ENCODE measurements around the gene ST7.

- TF ChIP-seq MAX (IDR thresholded peaks at IDR 0.05; ENCODE audit: low read depth, low read length) (no peak), POLR2A (IDR thresholded peaks at IDR 0.05; ENCODE audit: extremely low read depth, insufficient read length) (no peak), CTCF (IDR thresholded peaks at IDR 0.05; ENCODE audit: low read depth, low read length) (no peak), MYC (IDR thresholded peaks at IDR 0.05; ENCODE audit: low read depth, low read length) (no peak)
These were observed 129.3 kb downstream of the ST7 start for GRCh38 chr7:117082647-117083046.
